T-helper 17 cell (primary cell): ENCODE results near the gene MYL7. TPM values are rescaled to one million over a fixed set of nuclear protein-coding genes. Genes with fewer than 3 reads are reported as not detected.
A peak's percentile ranks its signal among the peaks of the same experiment; 100 is the strongest.
"Not testable (repeated sequence)": the region's sequence is repeated elsewhere in the genome, so short reads cannot be mapped to it uniquely, and the experiment has no call there.

Source experiments
- ATAC-seq: fragments of 150-1000 bp; cut with Tn5 transposase; 2 replicates; pipeline ENCODE4 v1.10.0; 2021; ENCODE audit warnings: mild to moderate bottlenecking, moderate library complexity
- DNase-seq, 3 donors: peaks; one replicate each; pipeline versions ENCODE4 v3.0.0 to v3.0.0-alpha.2; 2020 to 2021
- H3K9me3 ChIP-seq: one replicate; pipeline ENCODE4 v1.7.0; 2013; ENCODE audit warnings: low read length, mild to moderate bottlenecking; ENCODE audit not compliant: control insufficient read depth, poor library complexity, severe bottlenecking
- H3K27ac Mint-ChIP-seq: one replicate; pipeline ENCODE4 v1.8.0; 2022; ENCODE audit warnings: mild to moderate bottlenecking, moderate library complexity, mixed read lengths
- H3K27me3 Mint-ChIP-seq: one replicate; pipeline ENCODE4 v1.8.0; 2022; ENCODE audit warnings: mixed read lengths
- H3K36me3 Mint-ChIP-seq: one replicate; pipeline ENCODE4 v1.8.0; 2022; ENCODE audit warnings: low read depth, mixed read lengths
- H3K4me1 Mint-ChIP-seq: one replicate; pipeline ENCODE4 v1.8.0; 2022; ENCODE audit warnings: mild to moderate bottlenecking, mixed read lengths
- H3K4me3 Mint-ChIP-seq: one replicate; pipeline ENCODE4 v1.8.0; 2022; ENCODE audit warnings: mild to moderate bottlenecking, moderate library complexity, mixed read lengths
- total RNA-seq, 4 donors: library from RNA in 2 of 4; stranded (reverse) in 2 of 4; gene quantifications; one replicate each; pipeline ENCODE4 v1.2.3 and lab custom pipeline; 2022 to 2026

Gene MYL7
- total RNA-seq, 2 donors from 2014 or later, result not detected

DNA sequence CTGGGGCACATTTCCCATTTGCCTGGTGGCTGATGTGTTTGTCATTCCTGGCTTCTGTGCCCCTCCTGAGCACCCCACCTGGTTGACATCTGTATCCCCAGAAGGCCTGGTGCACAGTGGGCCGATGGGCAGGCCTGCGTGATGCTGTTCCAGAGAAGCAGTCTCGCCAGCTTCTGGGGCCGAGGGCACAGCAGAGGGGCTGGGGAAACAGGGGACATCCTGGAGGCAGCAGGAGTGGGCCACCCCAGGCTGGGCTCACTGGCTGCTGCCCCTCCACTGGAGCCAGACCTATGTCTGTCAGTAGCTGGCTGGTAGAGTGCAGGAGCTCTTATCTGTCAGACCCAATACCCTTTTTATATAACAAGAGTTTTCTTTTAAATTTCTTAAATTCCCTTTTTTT, 896 bp upstream of the MYL7 start:
- H3K27ac Mint-ChIP-seq, result no peak overlapping the region
- no peak for DNase-seq

DNA sequence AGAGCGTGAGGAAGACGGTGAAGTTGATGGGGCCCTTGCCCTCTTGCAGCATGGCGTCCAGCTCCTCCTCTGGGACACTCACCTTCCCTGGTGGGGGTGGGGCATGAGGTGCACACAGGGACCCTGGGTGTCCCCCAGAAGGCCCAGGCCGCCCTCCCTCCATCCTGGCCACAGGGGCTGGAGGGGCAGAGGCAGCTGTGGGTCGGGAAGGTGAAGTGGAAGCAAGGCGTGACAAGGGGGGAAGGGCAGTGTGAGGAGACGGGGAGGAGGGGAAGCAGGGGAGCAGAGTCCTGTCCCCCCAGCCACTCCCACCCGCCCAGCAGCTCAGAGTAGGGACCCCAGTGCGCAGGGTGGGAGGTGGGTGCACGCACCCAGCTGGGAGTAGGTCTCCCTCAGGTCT, 791 bp downstream of the MYL7 start:
- H3K4me1 Mint-ChIP-seq, result peaks cover 4% of the 10 kb centered on the region

More for the DNA sequence above, 896 bp upstream of the MYL7 start:
- no peaks in the 10 kb centered on the region for H3K9me3 ChIP-seq
- Mint-ChIP-seq H3K36me3 (no peaks in the 10 kb centered on the region), H3K4me3 (no peak overlapping the region), H3K4me1 (peaks cover 6% of the 10 kb centered on the region), H3K27me3 (peaks cover 4% of the 10 kb centered on the region)
- ATAC-seq, result no peak

DNA sequence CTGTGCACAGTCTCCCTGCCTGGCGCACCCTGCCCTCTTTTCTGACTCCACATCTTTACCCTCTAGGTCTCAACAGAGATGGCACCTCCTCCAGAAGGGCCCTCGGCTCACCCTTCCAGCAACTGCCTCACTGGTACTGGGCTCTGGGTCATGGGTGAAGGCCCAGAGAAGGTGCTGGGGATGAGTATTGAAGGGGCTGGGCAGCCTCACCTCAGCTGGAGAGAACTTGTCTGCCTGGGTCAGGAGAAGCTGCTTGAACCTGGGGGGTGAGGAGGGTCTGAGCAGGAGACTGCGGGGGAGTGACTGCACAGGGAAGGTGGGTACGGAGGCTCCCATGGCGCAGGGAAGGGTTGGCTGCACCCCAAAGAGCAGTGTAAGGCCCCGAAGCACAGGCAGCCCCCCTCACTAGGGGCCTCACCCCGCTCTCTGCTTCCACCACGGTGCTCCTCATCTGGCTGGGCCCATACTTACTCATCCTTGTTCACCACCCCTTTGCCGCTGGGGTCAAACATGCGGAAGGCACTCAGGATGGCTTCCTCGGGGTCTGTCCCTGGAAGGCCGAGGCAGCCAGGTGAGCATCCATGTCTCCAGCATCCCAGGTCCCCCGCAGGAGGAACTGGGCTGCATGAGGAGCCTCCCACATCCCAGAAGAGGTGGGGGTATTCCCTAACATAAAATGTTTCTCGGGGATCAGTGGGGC, 1.7 kb downstream of the MYL7 start:
- no peaks in the 10 kb centered on the region for H3K36me3 Mint-ChIP-seq
- no peaks in the 10 kb centered on the region for H3K9me3 ChIP-seq
- DNase-seq (no peak), ATAC-seq (no peak)
- H3K4me1 Mint-ChIP-seq, result no peaks in the 10 kb centered on the region
- H3K27ac Mint-ChIP-seq, result no peak overlapping the region
- H3K4me3 Mint-ChIP-seq, result no peak overlapping the region
- peaks cover 11% of the 10 kb centered on the region for H3K27me3 Mint-ChIP-seq

More for the DNA sequence above, 791 bp downstream of the MYL7 start:
- H3K9me3 ChIP-seq, result no peaks in the 10 kb centered on the region
- H3K27ac Mint-ChIP-seq, result no peak overlapping the region
- DNase-seq (no peak), ATAC-seq (no peak)
- no peaks in the 10 kb centered on the region for H3K36me3 Mint-ChIP-seq
- H3K27me3 Mint-ChIP-seq, result peaks cover 6% of the 10 kb centered on the region
- H3K4me3 Mint-ChIP-seq, result no peak overlapping the region

DNA sequence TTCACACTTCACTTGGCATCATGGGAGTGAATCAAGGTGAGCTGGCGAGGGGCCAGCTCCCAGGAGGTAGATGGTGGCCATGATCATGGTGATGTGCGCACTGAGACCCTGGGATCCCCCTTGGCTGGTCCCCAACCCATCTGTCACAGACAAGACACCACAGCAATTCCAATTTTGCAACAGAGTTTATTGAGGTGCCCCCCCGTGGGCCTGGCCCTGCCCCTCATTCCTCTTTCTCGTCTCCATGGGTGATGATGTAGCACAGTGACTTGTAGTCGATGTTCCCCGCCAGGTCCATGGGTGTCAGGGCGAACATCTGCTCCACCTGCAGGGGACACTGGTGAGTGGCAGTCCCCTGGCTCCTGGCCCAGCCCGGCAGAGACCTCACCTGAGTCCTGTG, 2.4 kb downstream of the MYL7 start:
- DNase-seq (no peak), ATAC-seq (no peak)
- H3K9me3 ChIP-seq, result no peaks in the 10 kb centered on the region
- H3K27me3 Mint-ChIP-seq, result peaks cover 16% of the 10 kb centered on the region
- H3K36me3 Mint-ChIP-seq, result no peaks in the 10 kb centered on the region
- H3K4me3 Mint-ChIP-seq, result no peak overlapping the region
- H3K27ac Mint-ChIP-seq, result no peak overlapping the region
- no peaks in the 10 kb centered on the region for H3K4me1 Mint-ChIP-seq

DNA sequence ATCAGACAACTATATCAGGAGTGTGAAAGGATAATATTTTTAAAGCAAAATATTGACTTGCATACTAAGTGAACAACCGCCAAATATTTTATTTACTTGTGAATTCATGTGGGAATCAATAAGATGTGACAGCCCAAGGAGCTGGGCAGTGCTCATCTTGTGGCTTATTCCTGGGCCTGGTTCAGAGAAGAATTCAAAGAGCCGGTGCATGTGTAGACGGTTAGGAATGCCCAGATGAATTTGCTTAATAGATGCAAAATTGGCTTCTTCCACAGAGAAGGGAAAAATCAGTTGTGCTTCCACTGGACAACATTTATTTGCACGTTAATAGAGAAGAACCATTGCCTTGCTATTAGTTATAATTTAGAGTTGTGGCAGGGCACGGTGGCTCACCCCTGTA, 4.4 kb downstream of the MYL7 start:
- Mint-ChIP-seq H3K4me3 (no peak overlapping the region), H3K36me3 (no peaks in the 10 kb centered on the region), H3K4me1 (peaks cover 3% of the 10 kb centered on the region), H3K27me3 (peaks cover 24% of the 10 kb centered on the region), H3K27ac (no peak overlapping the region)
- no peaks in the 10 kb centered on the region for H3K9me3 ChIP-seq
- ATAC-seq (no peak), DNase-seq (no peak)

DNA sequence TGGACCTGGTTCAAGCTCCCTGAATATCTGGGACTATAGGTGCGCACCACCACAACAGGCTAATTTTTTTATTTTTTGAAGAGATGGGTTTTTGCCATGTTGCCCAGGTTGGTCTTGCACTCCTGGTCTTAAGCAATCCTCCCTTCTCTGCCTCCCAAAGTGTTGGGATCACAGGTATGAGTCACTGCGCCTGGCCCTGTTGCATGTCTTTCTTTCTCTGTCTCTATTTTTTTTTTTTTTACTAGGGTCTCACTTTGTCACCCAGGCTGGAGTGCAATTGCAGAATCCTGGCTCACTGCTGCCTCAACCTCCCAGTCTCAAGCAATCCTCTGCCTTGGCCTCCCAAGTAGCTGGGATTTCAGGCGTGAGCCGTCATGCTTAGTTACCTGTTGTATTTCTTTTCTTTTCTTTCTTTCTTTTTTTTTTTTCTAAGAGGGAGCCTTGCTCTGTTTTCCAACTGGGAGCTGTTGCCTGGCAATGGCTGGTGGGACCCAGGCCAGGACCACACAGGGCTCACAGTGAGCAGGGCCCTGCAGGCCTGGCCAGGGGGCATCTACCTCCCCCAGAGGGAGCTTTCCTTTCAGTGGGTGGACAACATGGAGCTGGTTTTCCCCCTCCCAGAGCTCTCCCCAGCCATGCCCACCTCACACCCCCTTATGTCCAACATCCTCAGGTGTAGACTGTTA, 6.0 kb downstream of the MYL7 start:
- no peak for DNase-seq
- Mint-ChIP-seq H3K36me3 (no peaks in the 10 kb centered on the region), H3K4me3 (no peak overlapping the region), H3K27ac (no peak overlapping the region), H3K4me1 (peaks cover 3% of the 10 kb centered on the region), H3K27me3 (peaks cover 26% of the 10 kb centered on the region)
- no peaks in the 10 kb centered on the region for H3K9me3 ChIP-seq
- ATAC-seq, result no peak

DNA sequence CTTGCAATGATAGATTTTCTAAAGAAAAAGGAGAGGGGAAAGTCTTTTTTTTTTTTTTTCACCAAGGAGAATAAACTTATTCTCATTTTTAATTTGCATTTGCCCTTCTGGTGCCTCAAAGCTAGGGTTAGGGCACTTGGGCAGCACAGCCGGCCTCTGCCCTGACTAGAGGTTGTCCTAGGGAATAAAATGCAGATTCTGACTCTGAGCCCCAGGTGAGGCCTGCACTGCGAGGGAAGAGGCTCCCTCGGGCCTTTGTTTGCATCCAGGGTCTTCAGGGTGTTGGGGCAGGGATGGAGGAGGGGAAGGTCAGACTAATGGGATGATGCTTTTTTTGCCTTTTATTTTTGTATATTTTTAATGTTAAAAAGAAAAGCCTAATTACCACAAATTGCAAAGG, 7.8 kb downstream of the MYL7 start:
- no peak overlapping the region for H3K27ac Mint-ChIP-seq
- no peak for DNase-seq
- H3K4me3 Mint-ChIP-seq, result no peak overlapping the region
- no peaks in the 10 kb centered on the region for H3K36me3 Mint-ChIP-seq
- H3K9me3 ChIP-seq, result no peaks in the 10 kb centered on the region
- peaks cover 3% of the 10 kb centered on the region for H3K4me1 Mint-ChIP-seq
- ATAC-seq, result no peak
- peaks cover 26% of the 10 kb centered on the region for H3K27me3 Mint-ChIP-seq

DNA sequence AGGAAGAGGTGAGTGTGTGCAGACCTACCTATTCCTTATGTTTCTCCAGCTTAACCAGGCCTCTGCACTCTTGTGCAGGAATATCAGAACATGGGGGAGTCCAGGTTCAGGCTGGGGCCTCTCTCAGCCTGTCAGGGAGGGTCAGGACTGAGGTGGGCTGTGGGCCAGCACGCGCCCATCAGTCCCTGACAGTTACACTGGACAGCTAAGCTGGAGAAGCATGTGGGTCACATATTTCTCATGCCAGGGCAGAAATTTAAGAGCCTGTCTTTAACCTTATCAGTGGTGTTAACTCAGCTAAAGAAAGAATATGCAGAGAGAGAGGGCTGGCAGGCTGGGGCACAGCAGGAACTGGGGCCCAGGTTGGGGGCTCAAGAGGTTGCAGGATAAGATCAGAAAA, 9.1 kb downstream of the MYL7 start:
- Mint-ChIP-seq H3K36me3 (no peaks in the 10 kb centered on the region), H3K27ac (no peak overlapping the region), H3K4me3 (no peak overlapping the region), H3K27me3 (peaks cover 22% of the 10 kb centered on the region), H3K4me1 (peaks cover 3% of the 10 kb centered on the region)
- DNase-seq (no peak), ATAC-seq (no peak)
- no peaks in the 10 kb centered on the region for H3K9me3 ChIP-seq

DNA sequence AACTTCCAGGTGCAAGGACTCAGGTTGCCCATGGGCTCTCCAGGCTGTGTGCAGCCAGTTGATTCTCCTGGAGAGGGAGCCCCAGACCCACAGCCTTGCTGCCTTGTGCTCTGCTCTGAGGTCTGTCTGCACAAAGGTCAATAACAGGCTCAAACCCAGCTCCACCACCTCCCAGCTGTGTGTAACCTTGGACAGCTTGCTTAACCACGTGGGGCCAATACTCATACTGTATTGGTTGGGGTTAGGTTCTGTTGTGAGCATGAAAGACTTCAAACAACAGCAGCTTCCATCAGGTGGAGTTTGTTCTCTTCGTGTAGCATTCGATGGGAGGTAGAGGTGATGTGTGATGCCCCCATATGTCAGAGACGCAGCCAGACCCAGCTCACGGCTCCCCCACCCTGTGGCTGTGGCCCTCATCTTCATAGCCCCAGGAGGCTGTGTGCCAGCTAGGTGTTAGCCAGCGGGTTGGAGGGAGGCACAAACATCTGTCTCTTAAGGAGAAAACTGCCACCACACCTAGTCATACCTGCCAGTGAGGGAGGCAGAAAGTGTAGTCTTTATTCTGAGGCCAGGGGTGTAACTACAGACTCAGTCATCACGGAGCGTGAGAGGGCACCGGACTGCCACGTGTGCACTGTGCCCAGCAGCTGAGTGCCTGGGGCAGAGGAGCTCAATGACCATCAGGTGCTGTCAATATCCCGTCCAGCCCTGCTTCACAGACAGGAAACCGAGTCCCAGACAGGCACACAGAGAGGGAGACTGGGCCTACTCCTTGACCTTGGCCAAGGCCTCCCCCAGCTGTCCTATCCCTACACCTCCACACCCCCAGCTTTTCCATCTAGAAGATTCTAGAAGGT, 9.7 kb downstream of the MYL7 start:
- peaks cover 3% of the 10 kb centered on the region for H3K4me1 Mint-ChIP-seq
- H3K27ac Mint-ChIP-seq, result no peak overlapping the region
- H3K4me3 Mint-ChIP-seq, result no peak overlapping the region
- ATAC-seq (no peak), DNase-seq (no peak)
- no peaks in the 10 kb centered on the region for H3K9me3 ChIP-seq
- peaks cover 22% of the 10 kb centered on the region for H3K27me3 Mint-ChIP-seq
- no peaks in the 10 kb centered on the region for H3K36me3 Mint-ChIP-seq

DNA sequence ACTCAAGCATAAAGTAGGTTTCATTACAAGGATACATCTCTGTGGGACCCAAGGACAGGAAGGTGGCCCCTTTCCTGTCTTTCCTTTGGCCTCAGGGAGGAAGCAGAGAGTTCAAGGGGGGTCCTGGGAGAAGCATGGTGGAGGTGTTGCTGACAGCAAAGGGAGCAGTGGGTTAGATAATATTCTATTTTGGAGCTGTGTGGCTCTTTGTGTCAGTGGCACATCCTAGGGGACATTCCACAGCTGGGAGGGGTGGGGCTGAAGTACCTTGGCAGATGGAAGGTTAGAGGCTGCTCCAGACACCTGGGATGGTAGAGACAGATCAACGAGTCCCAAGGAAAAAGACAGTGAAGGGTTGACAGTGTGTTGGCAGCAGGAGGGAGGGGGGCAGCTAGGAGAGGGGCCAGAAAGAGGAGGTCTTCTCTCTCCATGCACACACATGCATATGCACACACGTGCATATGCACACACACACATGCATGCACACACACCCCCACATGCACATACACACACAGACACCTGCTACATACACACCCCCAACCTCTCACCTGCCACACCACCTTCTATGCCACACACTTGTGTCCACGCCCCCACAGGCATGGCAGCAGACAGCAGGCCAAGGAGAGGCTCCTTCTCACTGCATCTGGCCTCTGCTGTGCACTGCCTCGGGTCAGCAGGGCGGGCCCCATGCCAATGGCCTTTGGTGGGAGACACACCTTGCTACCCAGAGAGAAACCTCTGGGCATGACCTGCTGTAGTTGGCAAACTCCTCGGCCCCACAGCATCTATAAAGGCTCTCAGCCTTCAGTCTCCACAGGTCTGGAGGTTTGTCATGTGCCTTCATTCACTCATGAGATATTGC, 12.2 kb downstream of the MYL7 start:
- peaks cover 5% of the 10 kb centered on the region for H3K4me1 Mint-ChIP-seq
- H3K4me3 Mint-ChIP-seq, result no peak overlapping the region
- ATAC-seq (no peak), DNase-seq (no peak)
- peak overlapping the region; percentile 60 for H3K27ac Mint-ChIP-seq
- no peaks in the 10 kb centered on the region for H3K9me3 ChIP-seq
- peaks cover 10% of the 10 kb centered on the region for H3K27me3 Mint-ChIP-seq
- no peaks in the 10 kb centered on the region for H3K36me3 Mint-ChIP-seq

DNA sequence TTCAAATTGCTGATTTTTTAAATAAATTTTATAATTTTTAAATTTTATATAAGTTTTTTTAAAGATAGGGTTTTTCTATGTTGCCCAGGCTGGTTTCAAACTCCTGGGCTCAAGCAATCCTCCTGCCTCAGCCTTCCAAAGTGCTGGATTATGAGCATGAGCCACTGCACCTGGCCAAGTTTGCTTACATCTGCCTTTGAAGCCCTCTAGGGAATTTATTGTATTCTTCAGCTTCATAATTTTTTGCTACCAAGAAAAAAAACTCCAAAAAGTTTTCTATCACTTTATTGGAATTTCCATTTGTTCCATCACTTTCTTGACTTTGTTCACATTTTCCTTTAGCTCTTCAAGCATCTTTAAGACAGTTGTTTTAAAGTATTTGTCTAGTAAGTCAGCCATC, 14.0 kb downstream of the MYL7 start:
- Mint-ChIP-seq H3K4me1 (peaks cover 10% of the 10 kb centered on the region), H3K27ac (peak overlapping the region; percentile 3), H3K36me3 (no peaks in the 10 kb centered on the region), H3K27me3 (peaks cover 6% of the 10 kb centered on the region), H3K4me3 (no peak overlapping the region)
- DNase-seq, result no peak
- no peaks in the 10 kb centered on the region for H3K9me3 ChIP-seq
- ATAC-seq, result no peak

DNA sequence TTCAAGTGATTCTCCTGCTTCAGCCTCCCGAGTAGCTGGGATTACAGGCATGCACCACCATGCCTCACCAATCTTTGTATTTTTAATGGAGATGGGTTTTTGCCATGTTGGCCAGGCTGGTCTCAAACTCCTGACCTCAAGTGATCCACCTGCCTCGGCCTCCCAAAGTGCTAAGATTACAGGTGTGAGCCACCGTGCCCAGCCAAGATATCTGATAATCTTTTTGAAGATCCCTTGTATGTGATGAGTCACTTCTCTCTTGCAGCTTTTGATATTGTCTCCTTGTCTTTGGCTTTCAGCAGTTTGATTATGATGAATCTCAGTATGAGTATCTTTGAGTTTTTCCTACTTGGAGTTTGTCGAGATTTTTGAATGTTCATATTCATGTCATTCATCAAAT, 14.6 kb downstream of the MYL7 start:
- H3K9me3 ChIP-seq, DNase-seq, H3K4me1 Mint-ChIP-seq, H3K36me3 Mint-ChIP-seq, H3K27me3 Mint-ChIP-seq, H3K4me3 Mint-ChIP-seq, H3K27ac Mint-ChIP-seq, ATAC-seq: not testable (repeated sequence)

DNA sequence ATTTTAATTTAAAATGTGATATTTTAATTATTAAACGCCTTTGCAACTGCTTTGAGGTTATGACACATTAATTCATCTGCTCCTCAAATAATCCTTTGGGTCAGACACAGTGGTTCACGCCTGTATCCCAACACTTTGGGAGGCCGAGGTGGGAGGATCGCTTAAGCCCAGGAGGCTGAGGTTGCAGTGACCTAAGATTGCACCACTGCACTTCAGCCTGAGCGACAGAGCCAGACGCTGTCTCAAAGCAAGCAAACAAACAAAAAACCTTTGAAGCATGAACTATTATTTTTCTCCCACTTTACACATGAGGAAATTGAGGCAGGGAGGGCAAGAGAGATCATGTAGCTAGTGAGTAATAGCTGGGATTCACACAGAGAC, 16.3 kb downstream of the MYL7 start:
- ATAC-seq, result no peak
- Mint-ChIP-seq H3K27ac (no peak overlapping the region), H3K4me1 (peaks cover 11% of the 10 kb centered on the region), H3K4me3 (no peak overlapping the region), H3K36me3 (no peaks in the 10 kb centered on the region), H3K27me3 (no peaks in the 10 kb centered on the region)
- DNase-seq, result no peak
- no peaks in the 10 kb centered on the region for H3K9me3 ChIP-seq
